Measurements from ENCODE around the gene LEUTX. TPM values are rescaled to one million over a fixed set of nuclear protein-coding genes. Genes with fewer than 3 reads are reported as not detected.

Gene LEUTX
- total RNA-seq, 2 experiments from 2014 or later, result not detected

- peaks cover 42% of the 10 kb centered on the region for H3K4me1 ChIP-seq (ENCODE audit: insufficient read depth, low read length)
- POLR2A ChIA-PET, result no interaction called here
- no peaks in the 10 kb centered on the region for H3K27me3 ChIP-seq (ENCODE audit: control insufficient read depth in 1 of 2, insufficient read depth in 2 of 2, low read length in 2 of 2)
- no peak for DNase-seq
- Mint-ChIP-seq H3K9me3 (no peaks in the 10 kb centered on the region), H3K36me3 (ENCODE audit: low read depth) (peaks cover 63% of the 10 kb centered on the region), H3K4me1 (ENCODE audit: low read depth) (peaks cover 20% of the 10 kb centered on the region), H3K4me3 (peak overlapping the region; percentile 52), H3K27me3 (no peaks in the 10 kb centered on the region), H3K27ac (peak overlapping the region; percentile 8)
- peaks cover 61% of the 10 kb centered on the region for H3K36me3 ChIP-seq (ENCODE audit: insufficient read depth, low read length)
- intact Hi-C loops (cut with DNase I, micrococcal nuclease), result loop anchor here in 1 of 2 experiments (5.0 to 10.0 kb wide), 3 partner anchors 141 to 594 kb away; partner anchors contain the start of genes PSMC4, RPS16 and SERTAD1
- no peaks in the 10 kb centered on the region for H3K9me3 ChIP-seq (ENCODE audit: control insufficient read depth in 1 of 2, insufficient read depth in 1 of 2, low read length in 2 of 2)
- no peak overlapping the region for H3K4me3 ChIP-seq (ENCODE audit: low read length)
- no peak overlapping the region for H3K27ac ChIP-seq (ENCODE audit: low read depth in 1 of 2, low read length in 2 of 2)
- no peak for ATAC-seq (ENCODE audit: poor library complexity)
- TF ChIP-seq CTCF (IDR thresholded peaks at IDR 0.05), result no peak
- CTCF ChIA-PET, result no interaction called here
Observed at GRCh38 chr19:39830847-39831246, 52.2 kb downstream of the LEUTX start.

DNA sequence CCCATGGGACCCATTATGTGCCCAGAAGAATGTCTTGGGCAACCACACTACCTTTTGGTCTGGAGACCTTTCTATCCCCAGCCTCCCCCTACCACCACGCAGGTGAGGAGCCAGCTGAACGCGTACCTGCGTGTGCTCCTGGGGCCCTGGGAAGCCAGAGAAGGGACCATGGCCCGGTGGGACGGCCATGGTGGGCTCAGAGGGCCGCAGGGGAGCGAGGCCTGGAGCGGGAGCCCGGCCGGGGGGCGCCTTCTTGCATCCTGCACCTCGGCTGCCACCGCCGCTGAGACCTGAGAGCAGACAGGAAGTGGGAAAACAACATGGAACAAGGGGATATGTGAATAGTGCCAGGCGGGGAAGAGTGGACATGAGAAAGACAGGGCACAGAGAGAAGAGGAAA, 53.0 kb downstream of the LEUTX start:
- DNase-seq, result no peak
- intact Hi-C loops (cut with DNase I, micrococcal nuclease), result loop anchor here in 1 of 2 experiments (5.0 to 10.0 kb wide), 3 partner anchors 141 to 593 kb away; partner anchors contain the start of genes PSMC4, RPS16 and SERTAD1
- Histone ChIP-seq H3K36me3 (ENCODE audit: insufficient read depth, low read length) (peaks cover 66% of the 10 kb centered on the region), H3K4me1 (ENCODE audit: insufficient read depth, low read length) (peaks cover 42% of the 10 kb centered on the region), H3K27ac (ENCODE audit: low read depth in 1 of 2, low read length in 2 of 2) (peak overlapping the region in 1 of 2 donors; percentile 58), H3K9me3 (ENCODE audit: control insufficient read depth in 1 of 2, insufficient read depth in 1 of 2, low read length in 2 of 2) (no peaks in the 10 kb centered on the region), H3K4me3 (ENCODE audit: low read length) (no peak overlapping the region), H3K27me3 (ENCODE audit: control insufficient read depth in 1 of 2, insufficient read depth in 2 of 2, low read length in 2 of 2) (no peaks in the 10 kb centered on the region)
- ChIA-PET POLR2A (no interaction called here), CTCF (no interaction called here)
- Mint-ChIP-seq H3K4me1 (ENCODE audit: low read depth) (peaks cover 20% of the 10 kb centered on the region), H3K27me3 (no peaks in the 10 kb centered on the region), H3K36me3 (ENCODE audit: low read depth) (peaks cover 65% of the 10 kb centered on the region), H3K27ac (no peak overlapping the region), H3K9me3 (no peaks in the 10 kb centered on the region), H3K4me3 (peak overlapping the region; percentile 75)
- no peak for ATAC-seq (ENCODE audit: poor library complexity)
- TF ChIP-seq CTCF (IDR thresholded peaks at IDR 0.05), result no peak

GRCh38 chr19:39832341-39833083, 53.9 kb downstream of the LEUTX start:
- DNase-seq, result peak in 2 of 14 experiments; percentile 62 to 68
- Histone ChIP-seq H3K4me1 (ENCODE audit: insufficient read depth, low read length) (peaks cover 40% of the 10 kb centered on the region), H3K9me3 (ENCODE audit: control insufficient read depth in 1 of 2, insufficient read depth in 1 of 2, low read length in 2 of 2) (no peaks in the 10 kb centered on the region), H3K36me3 (ENCODE audit: insufficient read depth, low read length) (peaks cover 68% of the 10 kb centered on the region), H3K27ac (ENCODE audit: low read depth in 1 of 2, low read length in 2 of 2) (peak overlapping the region; percentile 58 to 96), H3K4me3 (ENCODE audit: low read length) (peak overlapping the region; percentile 88), H3K27me3 (ENCODE audit: control insufficient read depth in 1 of 2, insufficient read depth in 2 of 2, low read length in 2 of 2) (no peaks in the 10 kb centered on the region)
- intact Hi-C loops (cut with DNase I, micrococcal nuclease), result loop anchor here (1.0 to 10.0 kb wide), 4 partner anchors 8 to 592 kb away; partner anchors contain the start of genes PSMC4 (in 1 of the 2), RPS16 (in 1 of the 2) and SERTAD1 (in 1 of the 2)
- Mint-ChIP-seq H3K4me3 (peak overlapping the region; percentile 75), H3K9me3 (no peaks in the 10 kb centered on the region), H3K4me1 (ENCODE audit: low read depth) (peaks cover 20% of the 10 kb centered on the region), H3K36me3 (ENCODE audit: low read depth) (peaks cover 72% of the 10 kb centered on the region), H3K27ac (peak overlapping the region; percentile 68), H3K27me3 (no peaks in the 10 kb centered on the region)
- ATAC-seq (ENCODE audit: poor library complexity), result no peak
- ChIA-PET POLR2A (interaction anchor here (1.2 to 1.5 kb wide), 4 partner anchors 10 to 1431 kb away, joined by 3 to 6 read pairs (median 4); partner anchors contain the start of genes GMFG and HNRNPUL1), CTCF (no interaction called here)
- no peak for TF ChIP-seq CTCF (IDR thresholded peaks at IDR 0.05)

Data from CD4-positive, alpha-beta T cell (primary cell).